NAMALWA (cell line): ENCODE data around the gene BCKDHA.

Experiments used
- DNase-seq: peaks from one replicate; pipeline ENCODE4 v3.0.0-alpha.2; 2015; ENCODE audit warnings: low spot score

Gene BCKDHA

DNA sequence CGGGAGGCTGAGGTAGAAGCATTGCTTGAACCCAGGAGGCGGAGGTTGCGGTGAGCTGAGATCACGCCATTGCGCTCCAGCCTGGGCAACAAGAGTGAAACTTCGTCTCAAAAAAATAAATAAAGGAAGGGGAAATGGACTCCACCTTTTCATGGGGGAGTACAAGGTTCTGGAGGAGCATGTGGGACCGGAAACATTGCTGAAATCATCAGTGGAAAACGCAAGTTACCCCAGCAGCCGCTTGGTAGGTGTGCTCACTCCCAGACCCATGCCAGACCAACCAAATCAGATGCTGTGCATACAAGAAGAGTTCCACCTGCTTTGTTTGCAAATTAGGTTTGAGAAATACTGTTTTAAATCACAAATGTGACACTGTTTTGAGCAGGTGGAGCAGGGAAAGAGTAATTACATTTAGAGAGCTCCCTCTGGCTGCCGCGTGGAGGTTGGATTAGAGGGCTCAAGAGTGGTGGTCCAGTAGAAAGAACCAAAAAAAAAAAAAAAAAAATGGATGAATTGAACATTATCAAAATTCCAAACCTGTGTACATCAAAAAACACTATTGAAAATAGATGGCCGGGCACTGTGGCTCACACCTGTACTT, 50.2 kb downstream of the BCKDHA start:
- DNase-seq = no peak

DNA sequence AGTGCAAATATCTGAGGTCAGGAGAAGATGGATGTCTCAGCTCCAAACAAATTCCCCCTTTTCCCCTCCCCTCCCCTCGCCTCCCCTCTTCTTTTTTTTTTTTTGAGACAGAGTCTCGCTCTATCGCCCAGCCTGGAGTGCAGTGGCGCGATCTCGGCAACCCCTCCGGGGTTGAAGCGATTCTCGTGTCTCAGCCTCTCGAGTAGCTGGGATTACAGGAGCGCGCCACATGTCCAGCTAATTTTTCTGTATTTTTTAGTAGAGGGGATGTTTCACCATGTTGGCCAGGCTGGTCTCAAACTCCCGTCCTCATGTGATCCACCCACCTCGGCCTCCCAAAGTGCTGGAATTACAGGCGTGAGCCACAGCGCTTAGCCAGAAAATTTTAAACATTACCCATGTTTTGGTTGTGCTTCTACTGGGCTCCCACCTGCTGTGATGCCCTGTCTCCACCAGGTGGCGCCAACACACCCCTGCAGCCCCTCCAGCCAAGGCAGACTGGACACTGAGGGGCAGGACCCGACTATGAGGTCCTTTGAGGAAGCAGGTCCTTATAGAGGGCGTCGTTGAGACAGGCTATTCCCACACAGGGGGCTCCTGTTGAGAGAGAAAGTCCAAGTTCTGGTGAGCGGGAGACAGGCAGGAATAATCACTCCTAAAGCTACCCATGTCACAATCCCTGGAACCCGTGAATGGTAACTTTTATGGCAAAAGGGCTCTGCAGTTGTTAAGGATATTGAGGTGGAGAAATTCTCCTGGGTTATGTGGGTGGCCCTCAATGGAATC, 51.7 kb downstream of the BCKDHA start:
- DNase-seq = peak; percentile 78

DNA sequence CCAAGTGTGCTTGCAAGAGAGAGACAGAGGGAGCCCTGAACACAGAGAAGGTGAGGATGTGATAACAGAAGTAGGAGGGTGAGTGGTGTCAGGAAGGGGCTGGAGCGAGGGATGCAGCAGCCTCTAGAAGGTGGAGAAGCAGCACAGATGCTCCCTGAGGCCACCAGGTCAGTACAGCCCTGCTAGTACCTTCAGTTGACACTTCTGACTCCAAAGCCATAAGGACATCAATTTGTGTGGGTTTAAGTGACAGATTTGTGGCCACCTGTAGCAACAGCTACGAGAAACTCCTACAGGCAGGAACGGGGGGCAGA, 52.2 kb downstream of the BCKDHA start:
- DNase-seq = no peak

DNA sequence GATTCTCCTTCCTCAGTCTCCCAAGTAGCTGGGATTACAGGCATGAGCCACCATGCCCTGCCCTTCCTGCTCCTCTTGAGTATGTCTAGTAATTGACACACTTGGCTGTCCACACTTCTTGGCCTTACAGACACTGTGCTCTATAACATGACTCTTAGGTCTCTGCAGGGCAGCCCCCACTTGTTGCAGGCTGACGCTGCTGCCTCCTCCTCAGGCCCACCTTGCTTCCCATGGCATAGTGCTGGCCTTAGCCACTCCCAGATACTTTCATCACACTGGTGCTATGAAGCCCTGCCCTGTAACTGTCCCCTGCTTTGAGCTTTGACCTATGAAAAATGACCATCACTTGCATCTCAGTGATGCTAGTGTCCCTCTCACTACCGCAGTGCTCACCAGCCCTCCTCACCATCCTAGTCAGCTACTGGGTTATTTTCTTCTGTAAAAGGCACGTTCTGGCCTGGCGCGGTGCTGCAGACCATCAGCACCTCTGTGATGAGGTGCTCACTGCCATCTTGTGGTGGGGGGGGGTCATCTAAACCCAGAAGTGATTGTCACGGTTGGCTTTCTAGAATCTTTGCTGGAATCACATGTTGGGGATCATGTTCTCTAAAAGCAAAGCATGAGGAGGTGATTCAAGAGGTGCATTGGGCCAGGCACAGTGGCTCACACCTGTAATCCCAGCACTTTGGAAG, 55.1 kb downstream of the BCKDHA start:
- no peak for DNase-seq

DNA sequence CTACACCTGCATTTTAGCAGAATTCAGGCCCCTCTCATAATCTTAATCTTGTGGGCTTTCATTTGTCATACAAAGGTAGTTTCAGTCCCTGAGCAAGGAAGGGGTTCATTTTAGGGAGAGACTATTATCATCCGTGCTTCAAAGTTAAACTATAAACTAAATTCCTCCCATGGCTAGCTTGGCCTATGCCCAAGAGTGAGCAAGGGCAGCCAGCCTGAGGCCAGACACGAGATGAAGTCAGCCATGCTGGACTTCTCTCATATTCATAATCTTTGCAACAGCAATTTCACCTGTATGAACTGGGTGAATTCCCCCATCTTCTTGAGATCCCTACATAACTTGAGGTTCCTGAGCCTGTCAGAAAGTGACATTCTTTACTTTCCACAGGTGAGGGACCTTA, 58.3 kb downstream of the BCKDHA start:
- DNase-seq = no peak

DNA sequence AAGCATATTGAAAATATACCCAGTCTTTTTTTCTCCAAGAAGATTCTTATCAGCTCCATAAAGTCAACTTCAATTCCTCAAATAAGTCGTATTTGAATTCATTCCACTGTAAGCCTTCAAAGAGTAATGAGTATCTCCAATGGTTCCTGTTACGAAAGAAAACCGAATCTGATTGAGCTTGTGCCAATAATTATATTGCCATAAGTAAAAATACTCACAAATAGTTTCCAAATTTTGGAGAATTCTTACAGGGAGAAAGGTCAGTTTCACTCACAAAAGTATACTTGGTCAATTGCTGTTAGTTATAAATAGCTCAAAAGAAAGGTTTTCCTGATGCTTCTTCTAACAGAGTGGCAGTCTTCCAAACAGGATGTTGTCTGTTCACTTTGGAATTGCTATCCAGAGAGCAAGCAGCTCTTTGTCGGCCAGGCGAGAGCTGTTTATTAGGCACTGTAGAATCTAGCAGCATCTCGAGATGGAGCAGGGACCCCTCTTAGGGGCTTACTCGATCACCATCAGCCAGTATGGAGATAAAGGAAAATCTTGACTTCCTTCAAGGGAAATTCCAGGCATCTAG, 58.8 kb downstream of the BCKDHA start:
- no peak for DNase-seq

- DNase-seq = no peak
Observed at GRCh38 chr19:41457241-41457640, 59.6 kb downstream of the BCKDHA start.

DNA sequence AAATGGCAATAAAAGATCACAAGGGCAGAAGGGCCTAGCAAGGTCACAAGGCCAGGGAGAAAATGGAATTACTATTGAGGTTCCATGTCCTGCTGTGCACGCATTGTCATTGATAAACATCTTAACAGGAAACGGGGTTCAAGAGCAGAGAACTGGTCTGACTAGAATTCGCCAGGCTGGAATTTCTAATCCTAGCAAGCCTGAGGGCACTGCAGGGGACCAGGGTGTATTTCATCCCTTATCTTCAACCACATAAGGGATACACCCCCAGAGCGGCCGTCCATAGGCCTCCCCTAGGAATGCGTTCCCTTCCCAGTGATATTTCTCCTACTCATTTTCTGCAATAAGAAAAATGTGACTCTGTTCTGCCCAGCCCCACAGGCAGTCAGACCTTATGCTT, 64.9 kb downstream of the BCKDHA start:
- DNase-seq = no peak

DNA sequence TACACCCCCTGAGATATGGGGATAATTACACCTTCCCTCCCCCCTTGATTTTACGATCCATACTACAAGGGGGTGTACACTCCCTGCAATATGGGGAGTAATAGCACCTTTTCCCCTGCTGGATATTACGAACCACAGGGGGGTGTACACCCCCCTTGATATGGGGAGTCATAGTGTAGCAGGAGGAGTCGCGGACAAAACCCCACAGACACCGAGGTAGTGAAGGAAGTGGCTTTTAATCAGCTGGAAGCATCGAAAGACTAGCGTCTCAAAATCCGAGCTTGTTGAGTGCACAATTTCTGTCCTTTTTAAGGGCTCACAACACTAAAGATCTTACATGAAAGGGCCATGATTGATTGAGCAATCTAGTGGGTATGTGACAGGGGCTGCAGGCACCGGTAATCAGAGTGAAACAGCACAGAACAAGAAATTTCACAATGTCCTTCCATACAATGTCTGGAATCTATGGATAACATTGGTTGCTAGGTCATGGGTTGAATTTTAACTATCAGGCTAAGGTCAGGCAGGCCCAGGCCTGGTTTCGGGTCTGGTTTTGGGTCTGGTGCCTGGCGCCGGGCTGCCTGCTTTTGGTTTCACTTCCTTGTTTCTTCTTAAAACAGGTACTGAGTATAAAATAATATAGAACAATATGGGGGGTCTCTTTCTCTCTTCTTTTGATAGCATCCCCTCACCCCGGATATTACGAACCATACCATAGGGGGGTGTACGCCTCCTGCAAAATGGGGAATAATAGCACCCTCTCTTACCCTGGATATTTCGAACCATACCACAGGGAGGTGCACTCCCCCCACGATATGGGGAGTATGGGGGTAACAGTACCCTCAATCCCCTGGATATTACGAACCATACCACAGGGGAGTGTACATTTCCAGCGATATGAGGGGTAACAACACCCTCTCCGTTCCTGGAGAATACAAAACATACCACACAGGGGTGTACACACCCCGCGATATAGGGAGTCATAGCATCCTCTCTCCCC, 65.9 kb downstream of the BCKDHA start:
- DNase-seq = peak; percentile 46
